ENCODE results near the gene ATG16L1. TPM values are rescaled to one million over a fixed set of nuclear protein-coding genes. Genes with fewer than 3 reads are reported as not detected.

Gene ATG16L1
- total and polyA plus RNA-seq, 2 donors (not counting 3 experiments of a cell fraction or from before 2014, with no cell fraction given) = 18.1 to 29.8 TPM

DNA sequence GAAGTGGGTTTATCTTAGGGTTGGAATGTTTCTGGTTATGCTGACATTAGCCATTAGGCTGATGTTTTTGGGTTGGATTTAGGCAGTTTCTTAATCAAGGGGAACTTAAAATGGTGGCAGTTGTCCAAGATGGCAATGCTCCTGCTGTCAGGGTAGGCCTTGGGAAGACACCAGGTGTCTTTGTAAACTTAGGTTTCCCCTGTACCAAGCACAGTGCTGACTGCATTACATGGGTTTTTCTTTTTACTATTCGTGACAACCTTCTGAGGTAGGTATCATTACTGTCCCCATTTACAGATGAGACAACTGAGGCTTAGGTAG is 528 bp upstream of the ATG16L1 start:
- Histone ChIP-seq H3K27ac (ENCODE audit: insufficient read depth, low read depth, low read length) (peak overlapping the region; percentile 77), H3K79me2 (ENCODE audit: control insufficient read depth, insufficient read depth, low read length) (peaks cover 43% of the 10 kb centered on the region), H4K20me1 (replicated peaks; ENCODE audit: control insufficient read depth, extremely low read depth, insufficient read depth, low read length) (no peaks in the 10 kb centered on the region), H2AFZ (ENCODE audit: low read depth, low read length) (peak overlapping the region; percentile 70), H3K36me3 (ENCODE audit: control insufficient read depth in 2 of 2, extremely low read depth in 1 of 2, insufficient read depth in 2 of 2, low read length in 2 of 2) (peaks cover 0 to 1% of the 10 kb centered on the region in 2 experiments), H3K4me1 (ENCODE audit: control insufficient read depth, extremely low read depth, insufficient read depth, low read length) (peaks cover 28% of the 10 kb centered on the region), H3K9me1 (replicated peaks; ENCODE audit: control insufficient read depth, extremely low read depth, insufficient read depth, low read length) (no peaks in the 10 kb centered on the region), H3K27me3 (ENCODE audit: control insufficient read depth in 2 of 2, insufficient read depth in 2 of 2, low read length in 2 of 2) (no peaks in the 10 kb centered on the region), H3K9me3 (replicated peaks; ENCODE audit: control insufficient read depth, insufficient read depth, low read length) (no peaks in the 10 kb centered on the region), H3K4me2 (ENCODE audit: insufficient read depth, low read length) (peak overlapping the region; percentile 67), H3K4me3 (replicated peaks in 1 of 3; ENCODE audit: insufficient read depth in 1 of 3, low read depth in 1 of 3, low read length in 3 of 3) (peak overlapping the region in 1 of 3 experiments; percentile 12), H3K9ac (replicated peaks; ENCODE audit: extremely low read depth, insufficient read depth, low read length) (peak overlapping the region; percentile 44)
- DNase-seq (ENCODE audit: low read depth, low spot score) = no peak
- intact Hi-C loops (cut with micrococcal nuclease) (loop anchor here (1.0 to 10.0 kb wide), 12 partner anchors 42 to 645 kb away; partner anchors contain the start of genes GIGYF2 and INPP5D), dilution Hi-C loops (cut with MboI; ENCODE audit: extremely low pct_ligation_motif_present, low sequenced_read_pairs) (no loop called here)
- FAIRE-seq = no peak
- TF ChIP-seq, protein P1, sequence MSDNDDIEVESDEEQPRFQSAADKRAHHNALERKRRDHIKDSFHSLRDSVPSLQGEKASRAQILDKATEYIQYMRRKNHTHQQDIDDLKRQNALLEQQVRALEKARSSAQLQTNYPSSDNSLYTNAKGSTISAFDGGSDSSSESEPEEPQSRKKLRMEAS (IDR thresholded peaks at IDR 0.05; ENCODE audit: insufficient read depth, insufficient read length) = no peak
- no peak for TF ChIP-seq MYC (IDR thresholded peaks at IDR 0.05; ENCODE audit: low read depth, low read length)
- TF ChIP-seq GATA2 (IDR thresholded peaks at IDR 0.05; ENCODE audit: insufficient read depth, insufficient read length, low read depth, low read length) = no peak
- no peak for TF ChIP-seq POLR2AphosphoS5 (IDR thresholded peaks at IDR 0.05; ENCODE audit: insufficient read depth, low read depth, low read length)
- no peak for TF ChIP-seq FOS (IDR thresholded peaks at IDR 0.05; ENCODE audit: borderline replicate concordance, insufficient read depth, low read length)
- no peak for TF ChIP-seq JUN (IDR thresholded peaks at IDR 0.05; ENCODE audit: borderline replicate concordance, insufficient read depth, insufficient read length, low read depth)
- no peak for TF ChIP-seq POLR2A (IDR thresholded peaks at IDR 0.05; ENCODE audit: low read depth, low read length)
- CTCF ChIA-PET = interaction anchor here (0.9 to 3.0 kb wide), 14 partner anchors 15 to 640 kb away, joined by 3 to 17 read pairs (median 4); partner anchors contain the start of gene INPP5D
- BruUV-seq (replicated peaks) = no TSS peak
- POLR2A ChIA-PET = no interaction called here

- peak overlapping the region; percentile 99 for H2AFZ ChIP-seq (ENCODE audit: low read depth, low read length)
- peak overlapping the region; percentile 77 for H3K27ac ChIP-seq (ENCODE audit: insufficient read depth, low read depth, low read length)
- H3K9me3 ChIP-seq (replicated peaks; ENCODE audit: control insufficient read depth, insufficient read depth, low read length) = no peaks in the 10 kb centered on the region
- peaks cover 43% of the 10 kb centered on the region for H3K79me2 ChIP-seq (ENCODE audit: control insufficient read depth, insufficient read depth, low read length)
- ChIA-PET CTCF (interaction anchor here (1.1 to 3.0 kb wide), 6 partner anchors 11 to 223 kb away, joined by 3 to 13 read pairs (median 5); partner anchors contain the start of gene INPP5D), POLR2A (no interaction called here)
- FAIRE-seq = no peak
- no peaks in the 10 kb centered on the region for H4K20me1 ChIP-seq (replicated peaks; ENCODE audit: control insufficient read depth, extremely low read depth, insufficient read depth, low read length)
- H3K4me1 ChIP-seq (ENCODE audit: control insufficient read depth, extremely low read depth, insufficient read depth, low read length) = peaks cover 23% of the 10 kb centered on the region
- H3K27me3 ChIP-seq (ENCODE audit: control insufficient read depth in 2 of 2, insufficient read depth in 2 of 2, low read length in 2 of 2) = no peaks in the 10 kb centered on the region
- intact Hi-C loops (cut with micrococcal nuclease) = loop anchor here (5.0 to 10.0 kb wide), 2 partner anchors 267 to 350 kb away; no protein-coding TSS in a partner anchor
- H3K4me2 ChIP-seq (ENCODE audit: insufficient read depth, low read length) = peak overlapping the region; percentile 87
- H3K9me1 ChIP-seq (replicated peaks; ENCODE audit: control insufficient read depth, extremely low read depth, insufficient read depth, low read length) = no peaks in the 10 kb centered on the region
- dilution Hi-C loops (cut with MboI; ENCODE audit: extremely low pct_ligation_motif_present, low sequenced_read_pairs) = no loop called here
- no peak for DNase-seq (ENCODE audit: low read depth, low spot score)
- TF ChIP-seq GATA2 (IDR thresholded peaks at IDR 0.05; ENCODE audit: insufficient read depth, insufficient read length, low read depth, low read length) (no peak), MYC (IDR thresholded peaks at IDR 0.05; ENCODE audit: low read depth, low read length) (no peak), POLR2A (IDR thresholded peaks at IDR 0.05; ENCODE audit: low read depth, low read length) (no peak), JUN (IDR thresholded peaks at IDR 0.05; ENCODE audit: borderline replicate concordance, insufficient read depth, insufficient read length, low read depth) (no peak), CTCF (IDR thresholded peaks at IDR 0.05; ENCODE audit: extremely low read depth in 1 of 2, insufficient read depth in 1 of 2, low read depth in 1 of 2, low read length in 2 of 2) (no peak), POLR2AphosphoS5 (IDR thresholded peaks at IDR 0.05; ENCODE audit: insufficient read depth, low read depth, low read length) (no peak), EZH2 (IDR thresholded peaks at IDR 0.05; ENCODE audit: borderline replicate concordance, low read depth, low read length, severe bottlenecking) (no peak), FOS (IDR thresholded peaks at IDR 0.05; ENCODE audit: borderline replicate concordance, insufficient read depth, low read length) (no peak)
- TF ChIP-seq, protein P1 (IDR thresholded peaks at IDR 0.05; ENCODE audit: insufficient read depth, insufficient read length) = no peak
- TSS peak; percentile 30 for BruUV-seq (replicated peaks)
- H3K4me3 ChIP-seq (replicated peaks in 1 of 3; ENCODE audit: insufficient read depth in 1 of 3, low read depth in 1 of 3, low read length in 3 of 3) = peak overlapping the region; percentile 72 to 99 (median 94)
- H3K9ac ChIP-seq (replicated peaks; ENCODE audit: extremely low read depth, insufficient read depth, low read length) = peak overlapping the region; percentile 92
- H3K36me3 ChIP-seq (ENCODE audit: control insufficient read depth in 2 of 2, extremely low read depth in 1 of 2, insufficient read depth in 2 of 2, low read length in 2 of 2) = peaks cover 2 to 7% of the 10 kb centered on the region in 2 experiments
Measured at GRCh38 chr2:233252227-233252626, 754 bp downstream of the ATG16L1 start.
